ENCODE measurements around the gene GTF2A1.

The GTF2A1 gene

DNA sequence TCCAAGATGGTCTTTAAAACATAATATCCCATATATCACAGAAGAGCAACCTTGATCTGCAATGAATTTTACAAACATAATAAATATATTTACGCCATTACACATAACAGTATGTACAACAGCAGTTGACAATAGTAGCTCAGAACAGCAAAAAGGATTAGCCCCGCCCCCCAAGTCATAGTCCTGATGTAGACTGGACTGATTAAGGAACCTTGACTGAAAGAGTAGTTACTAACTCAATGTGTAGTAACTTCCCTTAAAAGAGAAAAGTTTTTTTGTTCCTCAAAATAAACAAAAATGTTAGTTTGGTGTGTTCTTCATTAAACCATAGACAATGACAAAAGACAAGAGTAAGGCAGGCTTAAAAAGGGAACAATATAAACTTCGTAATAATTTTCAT lies 44.5 kb downstream of the GTF2A1 start:
- H3K4me3 ChIP-seq (ENCODE audit: low read length): no peak overlapping the region
- TF ChIP-seq ZNF274 (IDR thresholded peaks at IDR 0.05; ENCODE audit: low read depth, low read length): no peak

DNA sequence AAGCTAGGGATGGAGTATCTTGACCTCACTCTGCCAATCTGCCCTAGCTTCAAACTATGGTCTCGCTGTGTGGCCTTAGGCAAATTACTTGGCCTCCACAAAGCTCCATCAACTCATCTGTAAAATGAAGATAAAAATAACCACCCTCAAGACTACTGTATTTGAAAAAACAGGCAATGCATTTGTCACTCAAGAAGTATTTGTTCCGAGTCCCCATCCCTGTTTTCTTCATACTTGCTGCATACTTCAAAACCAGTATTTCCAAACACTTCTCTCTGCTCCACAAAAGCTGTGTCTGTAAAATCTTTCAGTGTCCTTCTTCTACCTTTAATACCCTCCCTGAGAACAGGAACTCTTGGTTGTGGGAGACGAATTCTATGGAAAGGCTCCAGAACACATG lies 47.9 kb downstream of the GTF2A1 start:
- no peak overlapping the region for H3K4me3 ChIP-seq (ENCODE audit: low read length)
- TF ChIP-seq ZNF274 (IDR thresholded peaks at IDR 0.05; ENCODE audit: low read depth, low read length): no peak

DNA sequence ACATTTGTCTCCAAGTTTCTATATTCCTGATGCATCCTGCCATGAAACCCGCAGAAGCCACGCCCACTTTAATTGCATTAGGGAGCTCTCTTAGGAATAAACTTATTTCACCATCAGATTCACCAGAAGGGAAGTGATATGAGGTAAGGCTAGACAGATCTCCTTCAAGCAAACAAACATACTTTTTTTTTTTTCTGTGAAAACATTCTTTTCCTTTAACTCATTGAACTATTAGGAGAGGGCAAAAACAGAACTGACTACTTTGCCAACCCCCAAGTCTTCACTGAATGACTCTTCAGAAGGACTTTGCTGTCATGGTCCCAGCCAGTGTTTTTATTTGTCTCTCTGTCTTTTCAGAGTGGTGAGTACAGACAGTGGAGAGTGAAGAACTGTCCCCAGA lies 48.4 kb downstream of the GTF2A1 start:
- no peak for TF ChIP-seq ZNF274 (IDR thresholded peaks at IDR 0.05; ENCODE audit: low read depth, low read length)
- no peak overlapping the region for H3K4me3 ChIP-seq (ENCODE audit: low read length)

DNA sequence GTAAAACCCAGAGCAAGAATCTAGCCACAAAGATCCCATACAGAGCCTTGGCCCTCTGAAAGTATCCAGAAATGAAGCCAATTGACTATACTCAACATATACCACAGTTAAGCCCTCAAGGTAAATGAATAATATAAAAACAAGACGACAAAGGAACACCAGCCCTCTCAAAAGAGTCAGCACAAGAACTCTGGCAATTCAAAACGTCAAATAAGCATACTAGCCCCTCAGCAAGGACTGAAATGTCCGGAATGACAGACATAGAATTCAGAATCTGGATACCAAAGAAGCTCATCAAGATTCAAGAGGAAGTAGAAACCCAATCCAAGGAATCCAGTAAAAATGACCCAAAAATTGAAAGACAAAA lies 49.9 kb downstream of the GTF2A1 start:
- no peak for TF ChIP-seq ZNF274 (IDR thresholded peaks at IDR 0.05; ENCODE audit: low read depth, low read length)
- H3K4me3 ChIP-seq (ENCODE audit: low read length): no peak overlapping the region

DNA sequence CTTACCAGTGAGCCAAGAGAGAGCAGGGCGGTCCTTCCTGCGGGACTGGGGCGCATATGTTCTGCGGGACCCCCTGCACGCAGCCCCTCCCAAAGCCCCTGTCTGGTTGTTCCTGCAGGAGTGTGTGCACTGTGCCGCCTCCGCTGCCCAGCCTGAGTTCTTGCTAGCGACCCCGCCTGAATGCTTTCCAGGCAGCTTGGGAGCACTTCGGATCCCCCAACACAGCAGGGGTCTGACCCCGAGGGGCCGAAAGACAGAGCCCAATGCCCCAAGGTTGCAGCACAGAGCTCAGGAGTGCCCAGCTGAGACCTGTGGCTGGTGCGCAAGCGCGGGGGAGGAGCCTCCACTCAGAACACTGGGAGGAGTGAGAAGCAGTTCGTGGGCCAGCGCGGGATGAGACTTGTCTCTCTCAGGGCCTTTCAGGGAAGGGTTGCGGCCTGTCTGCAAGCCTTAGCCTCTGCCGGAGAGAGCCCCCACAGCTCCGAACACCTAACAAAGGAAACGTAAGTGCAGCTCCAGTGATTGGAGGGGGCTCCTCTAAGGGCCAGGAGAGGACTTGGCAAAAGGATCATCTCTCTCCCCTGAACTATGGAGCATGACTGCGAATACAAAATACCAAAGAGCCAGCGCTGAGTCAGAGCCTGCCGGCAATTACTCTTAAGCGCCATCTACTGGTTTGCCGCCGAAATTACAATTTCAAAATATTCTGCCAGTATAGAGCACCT lies 50.5 kb downstream of the GTF2A1 start:
- no peak for TF ChIP-seq ZNF274 (IDR thresholded peaks at IDR 0.05; ENCODE audit: low read depth, low read length)
- H3K4me3 ChIP-seq (ENCODE audit: low read length): peak overlapping the region; percentile 64; the same call in 1 of the 2 replicates

DNA sequence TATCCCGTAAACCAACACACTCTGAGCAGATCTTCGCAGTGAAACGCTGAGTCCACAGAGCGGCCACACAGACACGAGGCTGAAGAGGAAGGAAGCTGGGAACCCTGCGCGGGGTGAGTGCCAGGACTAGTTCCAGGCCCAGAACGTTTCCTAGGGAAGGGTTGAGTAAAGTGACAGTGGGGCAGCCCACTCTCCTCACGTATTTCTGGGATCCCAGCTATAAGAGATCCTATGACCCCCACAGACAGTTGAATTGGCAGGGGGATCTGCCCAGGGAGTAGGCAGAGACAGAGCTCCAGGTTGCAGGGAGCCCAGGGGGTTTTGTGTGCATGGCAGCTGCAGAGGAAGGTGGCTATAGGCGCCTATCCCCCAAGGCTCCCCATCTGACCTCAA lies 51.1 kb downstream of the GTF2A1 start:
- no peak for TF ChIP-seq ZNF274 (IDR thresholded peaks at IDR 0.05; ENCODE audit: low read depth, low read length)
- H3K4me3 ChIP-seq (ENCODE audit: low read length): peak overlapping the region; percentile 64; the same call in 1 of the 2 replicates

DNA sequence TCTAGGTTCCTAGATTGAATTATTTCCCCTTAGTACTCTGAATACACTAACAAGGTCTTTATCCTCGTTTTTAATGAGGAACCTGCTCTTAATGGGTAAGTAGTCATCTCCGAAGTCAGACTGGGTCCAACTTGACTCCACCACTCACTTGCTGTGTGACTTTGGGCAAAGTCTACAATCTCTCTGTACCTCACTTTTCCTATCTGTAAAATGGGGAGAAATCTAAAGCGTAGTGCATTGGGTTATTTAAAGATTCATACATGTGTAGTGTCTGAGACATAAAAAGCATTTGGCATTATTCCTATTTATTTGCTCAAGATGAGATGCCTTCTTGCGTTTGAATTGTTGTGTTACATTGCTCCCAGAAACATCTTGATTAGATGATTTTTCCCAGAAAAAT lies 51.5 kb downstream of the GTF2A1 start:
- no peak for TF ChIP-seq ZNF274 (IDR thresholded peaks at IDR 0.05; ENCODE audit: low read depth, low read length)
- H3K4me3 ChIP-seq (ENCODE audit: low read length): peak overlapping the region; percentile 64; the same call in 1 of the 2 replicates

DNA sequence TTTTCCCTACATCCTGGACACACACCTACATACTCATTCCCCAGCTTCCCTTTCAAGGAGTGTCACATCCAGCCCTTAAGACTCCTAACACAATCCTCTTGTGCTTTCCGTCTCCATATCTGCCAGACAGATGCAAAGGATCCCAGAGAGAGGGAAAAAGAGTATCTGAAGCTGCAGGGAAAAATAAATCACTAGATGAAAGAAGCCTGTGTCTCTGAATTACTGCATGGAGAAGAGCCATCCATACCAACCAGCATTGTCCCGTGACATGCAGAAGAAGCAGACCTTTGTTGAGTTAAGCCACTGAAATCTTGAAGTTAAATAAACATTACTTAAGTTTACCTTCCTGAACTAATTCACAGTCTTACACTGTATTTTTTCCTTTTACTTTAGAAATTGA lies 54.6 kb downstream of the GTF2A1 start:
- no peak overlapping the region for H3K4me3 ChIP-seq (ENCODE audit: low read length)
- TF ChIP-seq ZNF274 (IDR thresholded peaks at IDR 0.05; ENCODE audit: low read depth, low read length): no peak

DNA sequence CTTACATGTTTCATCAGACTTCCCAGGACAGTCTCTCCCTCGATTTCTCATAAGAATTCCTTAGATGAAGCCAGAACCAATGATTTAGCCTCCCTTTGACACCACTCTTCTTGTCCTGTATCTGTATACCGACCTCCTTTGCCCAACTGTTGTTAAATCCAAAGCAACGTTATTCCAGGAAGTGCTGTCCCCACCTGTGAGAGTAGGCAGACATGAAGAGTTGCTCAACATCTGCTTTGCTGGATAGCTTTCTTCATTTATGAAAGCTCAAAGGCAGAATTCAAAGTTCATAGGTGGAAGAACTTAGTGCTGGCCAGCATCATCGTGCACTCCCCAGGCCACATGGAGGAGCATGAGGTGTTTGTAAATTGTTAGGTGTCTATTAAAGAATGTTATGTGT lies 55.6 kb downstream of the GTF2A1 start:
- no peak overlapping the region for H3K4me3 ChIP-seq (ENCODE audit: low read length)
- TF ChIP-seq ZNF274 (IDR thresholded peaks at IDR 0.05; ENCODE audit: low read depth, low read length): no peak

DNA sequence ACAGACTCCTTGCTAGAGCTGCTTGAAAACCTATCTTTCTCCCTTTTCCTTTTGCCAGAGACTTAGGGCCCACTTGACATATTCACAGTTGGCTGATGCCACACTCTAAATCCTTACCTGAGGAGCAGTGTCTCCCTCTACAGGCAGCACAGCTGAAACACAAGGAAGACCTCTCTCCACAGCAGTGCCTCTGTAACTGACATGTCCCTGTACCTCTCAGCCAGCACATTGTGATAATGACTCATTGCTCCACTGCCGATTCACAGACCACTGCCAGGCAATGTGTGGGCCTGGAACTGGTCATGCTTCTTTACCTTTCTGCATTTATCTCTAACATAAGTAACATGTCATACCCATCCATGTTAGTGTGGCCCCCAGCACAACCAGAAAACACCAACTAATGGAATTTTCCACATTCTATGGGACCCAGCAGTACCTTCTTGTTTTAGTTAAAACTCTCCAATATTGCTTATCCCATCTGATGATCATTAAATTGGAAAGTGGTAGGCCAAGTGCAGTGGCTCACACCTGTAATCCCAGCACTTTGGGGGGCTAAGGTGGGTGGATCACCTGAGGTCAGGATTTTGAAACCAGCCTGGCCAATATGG lies 56.5 kb downstream of the GTF2A1 start:
- no peak for TF ChIP-seq ZNF274 (IDR thresholded peaks at IDR 0.05; ENCODE audit: low read depth, low read length)
- no peak overlapping the region for H3K4me3 ChIP-seq (ENCODE audit: low read length)

DNA sequence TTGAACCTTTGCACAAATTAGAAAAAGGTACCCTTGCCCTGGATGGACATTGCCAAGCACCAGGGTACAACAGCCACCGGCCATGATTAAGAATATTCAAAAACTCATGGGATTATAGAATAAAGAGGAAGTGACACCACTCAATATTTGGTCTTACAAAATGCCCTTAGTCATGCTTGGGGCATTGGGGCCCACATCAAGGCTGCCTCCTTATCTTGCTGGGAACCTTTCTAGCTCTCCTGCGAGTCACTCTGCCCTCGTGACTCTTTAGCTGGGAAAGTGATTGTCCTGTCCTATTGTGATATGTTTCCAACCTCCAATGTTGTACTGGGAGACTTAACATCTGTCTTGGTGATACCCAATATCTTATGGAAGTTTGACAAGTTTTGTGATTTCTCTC lies 57.8 kb downstream of the GTF2A1 start:
- H3K4me3 ChIP-seq (ENCODE audit: low read length): no peak overlapping the region
- TF ChIP-seq ZNF274 (IDR thresholded peaks at IDR 0.05; ENCODE audit: low read depth, low read length): no peak

DNA sequence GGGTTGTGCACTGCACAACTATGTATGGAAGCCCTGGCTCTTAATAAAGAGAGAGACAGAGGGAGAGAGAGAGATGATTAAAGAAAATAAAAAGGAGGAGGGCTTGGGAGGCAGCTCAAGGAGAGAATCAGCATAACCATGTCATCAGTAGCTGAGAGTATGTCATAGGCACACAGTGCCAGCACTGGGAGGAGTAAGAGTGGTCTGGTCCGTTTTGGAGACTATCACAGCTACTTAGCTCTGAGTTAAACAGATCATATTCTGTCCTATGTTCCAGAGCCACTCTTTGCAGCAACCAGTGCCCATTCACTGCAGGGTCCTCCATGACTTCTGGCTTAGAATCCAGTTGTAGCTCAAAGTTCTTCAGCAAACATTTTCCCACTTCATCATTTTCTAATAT lies 59.0 kb downstream of the GTF2A1 start:
- TF ChIP-seq ZNF274 (IDR thresholded peaks at IDR 0.05; ENCODE audit: low read depth, low read length): no peak
- H3K4me3 ChIP-seq (ENCODE audit: low read length): no peak overlapping the region

DNA sequence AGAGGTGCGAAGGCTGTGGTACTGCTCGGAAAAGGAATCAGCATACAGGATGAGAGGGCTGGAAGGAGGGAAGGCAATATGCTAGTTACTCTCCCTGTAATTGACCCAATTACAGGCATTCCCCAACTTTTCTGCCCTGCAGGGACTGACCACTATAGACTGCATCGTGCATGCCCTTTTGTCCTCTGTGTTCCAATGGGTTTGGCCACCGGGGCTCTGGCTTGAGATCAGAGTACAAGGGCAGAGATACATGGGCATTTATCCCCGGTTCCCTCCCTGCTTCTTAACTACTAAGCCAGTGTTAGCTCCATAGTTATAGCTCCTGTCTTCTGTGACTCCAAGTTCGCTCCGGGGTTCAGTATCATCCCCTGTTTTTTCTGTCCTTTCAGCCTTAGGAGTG lies 59.7 kb downstream of the GTF2A1 start:
- TF ChIP-seq ZNF274 (IDR thresholded peaks at IDR 0.05; ENCODE audit: low read depth, low read length): no peak
- H3K4me3 ChIP-seq (ENCODE audit: low read length): no peak overlapping the region

DNA sequence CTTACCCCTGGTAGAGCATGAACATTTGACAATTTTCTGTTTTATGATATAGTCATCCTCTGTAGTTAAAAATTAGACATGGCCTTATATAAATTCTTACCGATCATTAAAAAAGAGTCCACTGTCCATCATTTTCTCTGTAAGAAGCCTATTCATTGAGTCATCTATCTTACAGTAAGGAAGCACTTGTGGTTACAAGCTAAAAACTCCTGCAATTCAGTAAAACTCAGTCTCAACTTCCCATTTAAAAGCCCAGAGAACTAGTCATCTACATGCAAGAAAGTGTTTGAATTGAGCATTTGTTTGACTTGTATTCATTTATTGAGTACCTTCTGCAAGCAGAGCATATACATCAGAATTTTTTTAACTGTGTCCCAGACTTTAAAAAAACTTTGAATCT lies 63.3 kb downstream of the GTF2A1 start:
- TF ChIP-seq ZNF274 (IDR thresholded peaks at IDR 0.05; ENCODE audit: low read depth, low read length): no peak
- no peak overlapping the region for H3K4me3 ChIP-seq (ENCODE audit: low read length)

DNA sequence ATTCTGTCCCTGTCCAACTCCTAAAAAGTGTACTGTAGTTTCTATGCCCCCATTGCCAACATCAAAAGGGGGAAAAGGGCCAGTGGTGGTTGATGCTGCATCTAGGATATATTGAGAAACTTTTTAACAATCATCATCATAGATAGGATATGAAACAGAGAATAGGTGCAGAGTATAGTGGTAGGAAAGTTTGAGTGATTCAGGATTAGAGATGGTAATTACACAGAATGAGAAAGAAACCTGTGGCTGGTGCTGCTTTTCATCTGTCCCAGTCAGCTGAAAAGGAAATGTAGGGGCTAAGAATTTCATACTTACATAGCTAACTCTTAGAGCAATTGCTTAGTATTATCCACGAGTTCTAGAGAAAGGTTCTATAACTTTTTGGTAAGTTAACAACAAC lies 67.6 kb downstream of the GTF2A1 start:
- no peak for TF ChIP-seq ZNF274 (IDR thresholded peaks at IDR 0.05; ENCODE audit: low read depth, low read length)
- H3K4me3 ChIP-seq (ENCODE audit: low read length): no peak overlapping the region

DNA sequence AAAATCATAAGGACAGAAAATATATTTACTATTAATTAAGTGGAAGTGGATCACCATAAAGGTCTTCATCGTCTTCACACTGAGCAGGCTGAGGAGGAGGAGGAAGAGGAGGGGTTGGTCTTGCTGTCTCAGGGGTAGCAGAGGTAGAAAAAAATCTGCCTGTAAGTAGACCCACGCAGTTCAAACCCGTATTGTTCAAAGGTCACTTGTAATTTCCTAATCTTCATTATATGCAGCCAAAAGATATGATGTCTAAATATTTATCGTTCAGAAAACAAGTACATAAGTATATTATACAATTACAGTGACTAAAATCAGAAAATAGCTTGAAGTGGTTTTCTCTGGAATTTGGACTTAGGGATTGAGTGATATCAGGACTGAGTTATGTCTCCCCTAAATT lies 72.1 kb downstream of the GTF2A1 start:
- no peak for TF ChIP-seq ZNF274 (IDR thresholded peaks at IDR 0.05; ENCODE audit: low read depth, low read length)
- H3K4me3 ChIP-seq (ENCODE audit: low read length): no peak overlapping the region
